ENCODE measurements around the gene NRG3. TPM values are rescaled to one million over a fixed set of nuclear protein-coding genes. Genes with fewer than 3 reads are reported as not detected.

The NRG3 gene
- total and polyA plus RNA-seq, 2 of the 8 experiments (the other 6 are each of a cell fraction or from before 2014, with no cell fraction given) = 4.2 to 5.0 TPM

DNA sequence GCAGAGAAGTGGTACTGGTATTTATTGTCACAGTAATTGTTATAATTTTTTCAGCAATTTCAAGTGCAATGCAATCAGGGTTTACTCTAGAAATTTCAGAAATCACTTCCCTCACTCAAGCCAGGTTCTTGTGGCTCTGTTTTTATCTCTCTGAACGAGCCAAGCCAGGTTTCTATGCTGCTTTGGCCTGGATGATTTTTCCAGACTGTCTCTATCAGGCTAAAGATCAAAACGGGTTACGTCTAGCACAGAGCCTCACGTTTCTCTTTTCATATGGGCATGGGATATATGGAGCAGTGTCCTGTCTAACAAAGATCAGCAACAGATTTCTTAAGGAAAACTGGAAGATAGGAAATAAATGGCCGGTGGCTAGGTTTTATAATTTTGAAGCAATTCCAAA is 1105.3 kb downstream of the NRG3 start:
- Histone ChIP-seq H2AK5ac (ENCODE audit: low read depth, low read length) (no peak overlapping the region), H4K5ac (ENCODE audit: insufficient read length, low read depth, low read length) (no peak overlapping the region), H3K27me3 (replicated peaks in 1 of 4; ENCODE audit: control insufficient read depth in 3 of 4, extremely low read depth in 1 of 4, insufficient read depth in 3 of 4, low read length in 3 of 4) (no peaks in the 10 kb centered on the region), H3K23me2 (ENCODE audit: low read depth, low read length) (no peaks in the 10 kb centered on the region), H2BK120ac (replicated peaks; ENCODE audit: low read depth, low read length) (no peak overlapping the region), H3K36me3 (ENCODE audit: control insufficient read depth in 2 of 4, insufficient read depth in 4 of 4, low read length in 3 of 4) (no peaks in the 10 kb centered on the region), H4K91ac (replicated peaks; ENCODE audit: insufficient read length, low read length) (no peak overlapping the region), H3K56ac (replicated peaks; ENCODE audit: insufficient read length, low read depth, low read length) (no peak overlapping the region), H3K79me1 (ENCODE audit: low read depth, low read length) (no peaks in the 10 kb centered on the region), H2BK12ac (ENCODE audit: low read depth, low read length) (no peak overlapping the region), H3K79me2 (ENCODE audit: control insufficient read depth in 1 of 2, insufficient read depth in 2 of 2, low read length in 2 of 2) (no peaks in the 10 kb centered on the region), H2BK20ac (ENCODE audit: low read length) (no peak overlapping the region), H3K9me3 (ENCODE audit: insufficient read depth in 2 of 2, low read depth in 1 of 2, low read length in 1 of 2) (no peaks in the 10 kb centered on the region), H3K27ac (ENCODE audit: low read depth, low read length) (no peak overlapping the region), H2AFZ (ENCODE audit: low read length) (no peak overlapping the region), H3K18ac (ENCODE audit: extremely low read depth, low read length) (no peak overlapping the region), H3K4ac (replicated peaks; ENCODE audit: insufficient read length, low read depth, low read length) (no peak overlapping the region), H2BK5ac (ENCODE audit: low read depth, low read length) (no peak overlapping the region), H2BK15ac (ENCODE audit: low read length) (no peak overlapping the region), H3K4me1 (replicated peaks in 1 of 4; ENCODE audit: control insufficient read depth in 3 of 4, insufficient read depth in 4 of 4, low read length in 3 of 4) (peaks cover 0 to 6% (median 0%) of the 10 kb centered on the region in 4 experiments; a peak in 2 of 7 replicates), H4K20me1 (replicated peaks in 1 of 2; ENCODE audit: control insufficient read depth in 1 of 2, insufficient read depth in 2 of 2, low read length in 2 of 2) (no peaks in the 10 kb centered on the region), H3K14ac (ENCODE audit: insufficient read length) (no peak overlapping the region), H3K4me3 (ENCODE audit: extremely low read depth in 1 of 4, insufficient read depth in 2 of 4, low read depth in 3 of 4, low read length in 4 of 4) (no peak overlapping the region), H3K9ac (replicated peaks in 1 of 4; ENCODE audit: extremely low read depth in 1 of 4, low read depth in 3 of 4, low read length in 3 of 4) (no peak overlapping the region), H3K23ac (ENCODE audit: insufficient read length) (no peak overlapping the region), H4K8ac (ENCODE audit: extremely low read depth, insufficient read depth, low read length) (no peak overlapping the region), H3K4me2 (ENCODE audit: insufficient read depth in 1 of 2, low read depth in 2 of 2, low read length in 2 of 2) (no peak overlapping the region)
- ChIA-PET CTCF (ENCODE audit: partially characterized antibody) (no interaction called here), POLR2A (ENCODE audit: partially characterized antibody) (no interaction called here)
- no peak for FAIRE-seq
- TF ChIP-seq YY1 (IDR thresholded peaks at IDR 0.05; ENCODE audit: low read depth, low read length) (no peak), SIRT6 (IDR thresholded peaks at IDR 0.05; ENCODE audit: low read length) (no peak), BCL11A (IDR thresholded peaks at IDR 0.05; ENCODE audit: low read depth in 2 of 2, low read length in 2 of 2) (no peak), JUND (IDR thresholded peaks at IDR 0.05; ENCODE audit: low read length) (no peak), FOSL1 (IDR thresholded peaks at IDR 0.05; ENCODE audit: insufficient read depth, low read depth, low read length) (no peak), KDM4A (IDR thresholded peaks at IDR 0.05; ENCODE audit: low read depth, low read length, severe bottlenecking) (no peak), TEAD4 (IDR thresholded peaks at IDR 0.05; ENCODE audit: low read depth, low read length) (no peak), MAFK (IDR thresholded peaks at IDR 0.05; ENCODE audit: low read depth, low read length) (no peak), TAF1 (IDR thresholded peaks at IDR 0.05; ENCODE audit: low read depth, low read length) (no peak)
- TF ChIP-seq, protein P1, sequence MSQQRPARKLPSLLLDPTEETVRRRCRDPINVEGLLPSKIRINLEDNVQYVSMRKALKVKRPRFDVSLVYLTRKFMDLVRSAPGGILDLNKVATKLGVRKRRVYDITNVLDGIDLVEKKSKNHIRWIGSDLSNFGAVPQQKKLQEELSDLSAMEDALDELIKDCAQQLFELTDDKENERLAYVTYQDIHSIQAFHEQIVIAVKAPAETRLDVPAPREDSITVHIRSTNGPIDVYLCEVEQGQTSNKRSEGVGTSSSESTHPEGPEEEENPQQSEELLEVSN (IDR thresholded peaks at IDR 0.05) = no peak
- 86% methylated on average over 5 of the region's 5 CpGs; no CpG with 5 or more reads in 1 of the 2 experiments for WGBS, 2 experiments (ENCODE audit: extremely low coverage in 1 of 2, insufficient coverage in 1 of 2, insufficient read length in 1 of 2, insufficient replicate concordance in 2 of 2, low coverage in 1 of 2, low lambda C conversion rate in 2 of 2, missing lambda C conversion rate in 1 of 2)
- DNase-seq (ENCODE audit: low read depth in 1 of 2, low spot score in 2 of 2) = no peak
